NCI-H128 (cell line): ENCODE data around the gene BCL7A.
"Not testable (repeated sequence)": the region's sequence is repeated elsewhere in the genome, so short reads cannot be mapped to it uniquely, and the experiment has no call there.

Experiments
- DNase-seq: peaks from one replicate; lab custom pipeline; 2025; ENCODE audit not compliant: unreplicated experiment; lab: John Stamatoyannopoulos, UW

The BCL7A gene

DNA sequence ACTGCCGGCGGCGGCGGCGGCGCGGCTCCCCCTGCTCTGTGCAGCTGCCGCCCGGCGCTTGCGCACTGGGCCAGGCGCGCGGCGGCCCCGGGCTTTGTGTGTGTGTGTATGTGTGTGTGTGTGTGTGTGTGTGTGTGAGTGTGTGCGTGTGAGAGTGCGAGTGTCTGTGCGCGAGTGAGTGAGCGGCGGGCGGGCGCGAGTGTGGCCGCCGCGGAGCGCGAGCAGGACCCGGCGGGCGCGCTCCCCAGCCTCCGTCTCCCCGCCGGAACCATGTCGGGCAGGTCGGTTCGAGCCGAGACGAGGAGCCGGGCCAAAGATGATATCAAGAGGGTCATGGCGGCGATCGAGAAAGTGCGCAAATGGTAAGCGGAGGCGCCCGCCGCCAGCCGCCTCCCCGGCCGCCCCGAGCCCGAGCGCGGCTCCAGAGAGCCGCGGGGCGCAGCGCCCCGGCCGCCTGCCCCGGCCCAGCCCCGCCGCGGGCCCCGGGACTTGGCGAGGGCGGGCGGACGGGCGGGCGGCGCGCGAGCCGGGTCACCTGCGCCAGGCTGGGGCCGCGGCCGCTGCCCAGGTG, at the start of gene BCL7A:
BCL7A (plus strand) TSS at position 63 of the 571 bp plus-strand sequence; CDS start at position 271, 208 bp downstream.
- peak; percentile 30 for DNase-seq

DNA sequence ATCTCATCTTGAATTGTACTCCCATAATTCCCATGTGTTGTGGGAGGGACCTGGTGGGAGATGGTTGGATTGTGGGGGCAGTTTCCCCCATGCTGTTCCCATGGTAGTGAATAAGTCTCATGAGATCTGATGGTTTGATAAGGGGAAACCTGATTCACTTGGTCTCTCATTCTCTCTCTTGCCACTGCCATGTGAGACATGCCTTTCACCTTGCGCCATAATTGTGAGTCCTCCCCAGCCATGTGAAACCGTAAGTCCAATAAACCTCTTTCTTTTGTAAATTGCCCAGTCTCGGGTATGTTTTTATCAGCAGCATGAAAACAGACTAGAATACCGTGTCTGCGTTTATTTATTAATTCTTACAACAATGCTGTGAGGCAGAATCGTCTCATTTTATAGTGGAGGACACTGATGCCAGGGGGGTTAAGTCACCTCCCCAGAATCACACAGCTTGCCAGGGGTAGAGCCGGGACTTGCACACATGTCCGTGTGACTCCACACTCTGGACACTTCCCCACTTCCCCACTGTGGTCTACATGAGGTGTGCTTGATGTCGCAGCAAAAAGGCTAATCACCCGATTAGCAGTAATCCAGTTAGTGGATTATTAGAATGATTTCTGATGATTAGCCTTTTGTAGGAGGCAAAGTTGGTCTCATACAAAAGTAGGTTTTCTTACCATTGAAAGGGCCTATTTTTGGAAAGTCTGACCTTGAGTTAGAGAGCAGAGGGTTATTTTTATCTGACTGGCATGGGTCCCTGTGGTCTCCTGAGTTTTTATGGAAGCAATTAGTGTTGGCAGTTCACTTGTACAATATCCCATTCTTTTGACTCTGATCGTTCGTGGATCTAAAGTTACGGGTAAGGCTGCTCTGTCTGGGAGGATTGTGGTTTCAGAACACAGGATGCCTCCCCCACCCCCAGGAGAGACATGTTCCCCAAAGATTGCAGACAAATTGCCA, 47.4 kb upstream of the BCL7A start:
- DNase-seq, result no peak

DNA sequence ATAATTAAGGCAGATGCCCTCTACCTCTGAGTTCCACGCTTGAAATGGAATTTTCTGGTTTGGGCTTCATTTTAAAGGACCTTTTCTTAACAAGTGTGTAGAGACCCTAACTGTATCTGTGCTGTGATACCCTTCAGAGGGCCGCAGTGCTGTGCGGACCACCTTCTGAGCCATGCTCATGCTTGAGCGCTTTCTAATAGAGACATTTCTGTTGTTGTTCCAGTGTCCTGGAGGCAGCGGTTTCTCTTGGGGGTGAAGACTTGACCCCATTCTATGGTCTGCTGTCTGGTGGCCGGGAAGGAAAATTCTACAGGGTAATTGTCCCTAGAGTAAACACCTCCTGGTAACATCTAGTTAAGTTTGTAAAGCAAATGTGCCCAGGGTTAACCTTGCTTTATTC, 46.7 kb upstream of the BCL7A start:
- no peak for DNase-seq

DNA sequence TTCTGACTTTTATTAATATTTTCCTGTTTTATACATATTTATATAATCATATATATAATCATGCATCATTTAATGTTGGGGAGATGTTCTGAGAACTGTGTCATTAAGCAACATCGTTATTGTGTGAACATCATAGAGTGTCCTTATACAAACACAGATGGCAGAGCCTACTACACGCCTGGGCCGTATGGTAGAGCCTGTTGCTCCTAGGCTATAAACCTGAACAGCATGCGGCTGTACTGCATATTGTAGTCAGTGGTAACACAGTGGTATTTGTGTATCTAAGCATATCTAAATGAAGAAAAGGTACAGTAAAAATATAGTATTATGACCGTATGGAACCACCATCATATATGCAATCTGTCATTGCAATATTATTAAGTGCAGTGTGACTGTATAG, 44.7 kb upstream of the BCL7A start:
- DNase-seq, result no peak

DNA sequence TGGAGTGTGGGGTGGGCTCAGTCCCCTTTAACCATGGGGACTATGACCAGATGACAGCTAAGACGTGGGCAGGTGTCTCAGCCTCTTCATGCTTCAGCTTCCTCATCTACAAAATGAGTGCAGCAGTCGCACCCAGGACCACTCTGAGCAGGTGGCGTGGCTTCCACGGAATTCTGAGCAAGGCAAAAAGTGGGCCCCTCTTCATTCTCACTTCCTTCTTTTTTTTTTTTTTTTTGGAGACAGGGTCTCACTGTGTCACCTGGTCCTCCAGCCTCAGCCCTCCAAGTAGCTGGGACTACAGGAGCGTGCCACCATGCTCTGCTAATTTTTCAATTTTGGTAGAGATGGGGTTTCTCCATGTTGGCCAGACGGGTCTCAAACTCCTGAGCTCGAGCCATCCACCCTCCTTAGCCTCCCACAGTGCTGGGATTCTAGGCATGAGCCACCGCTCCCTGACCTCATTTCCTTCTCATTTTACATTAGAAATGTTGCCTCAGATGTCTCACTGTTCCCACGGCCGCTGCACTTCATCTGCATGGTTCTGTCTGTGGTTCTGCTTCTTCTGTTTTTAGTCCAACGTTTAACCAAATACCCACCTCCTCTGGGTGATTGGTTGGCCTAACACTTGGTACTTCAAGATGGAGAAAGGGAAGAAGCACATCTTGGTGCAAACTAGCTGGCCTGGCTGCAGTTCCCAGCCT, 41.3 kb upstream of the BCL7A start:
- DNase-seq, result no peak

DNA sequence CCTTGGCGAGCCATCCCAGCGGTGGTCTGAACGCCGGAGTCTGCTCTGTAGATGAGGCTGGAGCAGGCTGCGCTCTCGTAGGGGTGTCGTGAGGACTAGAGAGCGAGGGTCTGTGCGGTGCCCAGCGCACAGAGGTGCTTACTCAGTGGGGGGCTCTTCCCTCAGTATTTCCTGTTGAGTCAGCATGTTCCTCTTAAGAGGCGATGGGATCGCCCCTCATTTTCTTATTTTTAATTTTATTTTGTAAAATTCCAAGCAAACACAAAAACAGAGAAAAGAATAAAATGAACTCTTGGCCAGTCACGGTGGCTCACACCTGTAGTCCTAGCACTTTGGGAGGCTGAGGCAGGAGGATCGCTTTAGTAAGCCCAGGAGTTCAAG, 40.8 kb upstream of the BCL7A start:
- no peak for DNase-seq

DNA sequence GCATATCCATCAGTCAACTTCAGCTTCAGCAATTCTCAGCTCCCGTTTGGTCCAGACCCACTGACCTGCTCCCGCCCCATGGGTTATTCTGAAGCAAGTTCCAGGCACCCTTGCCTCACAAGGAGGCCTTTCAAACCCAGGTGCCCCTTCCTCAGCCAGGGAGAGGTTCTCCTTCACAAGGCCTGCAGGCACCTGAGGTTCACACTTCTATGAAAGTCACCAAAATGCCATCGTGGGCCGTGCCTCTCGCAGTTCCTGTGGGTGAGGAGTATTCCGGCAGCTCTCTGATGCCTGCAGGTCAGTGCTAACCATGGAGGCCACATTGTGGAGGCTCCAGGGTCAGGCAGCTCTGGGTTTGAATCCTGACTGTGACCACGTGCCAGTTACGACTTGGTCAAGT, 40.2 kb upstream of the BCL7A start:
- DNase-seq, result no peak

DNA sequence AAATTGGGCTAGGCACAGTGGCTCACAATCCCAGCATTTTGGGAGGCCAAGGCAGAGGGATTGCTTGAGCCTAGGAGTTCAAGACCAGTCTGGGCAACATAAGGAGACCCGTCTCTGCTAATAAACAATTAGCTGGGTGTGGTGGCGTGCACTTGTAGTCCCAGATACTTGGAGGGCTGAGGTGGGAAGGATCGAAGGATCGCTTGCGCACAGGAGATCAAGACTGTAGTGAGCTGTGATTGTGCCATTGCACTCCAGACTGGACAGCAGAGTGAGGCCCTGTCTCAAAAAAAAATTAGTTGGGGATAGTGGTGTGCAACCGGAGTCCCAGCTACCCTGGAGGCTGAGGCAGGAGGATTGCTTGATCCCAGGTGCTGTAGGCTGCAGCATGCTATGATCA, 38.7 kb upstream of the BCL7A start:
- DNase-seq, result no peak

DNA sequence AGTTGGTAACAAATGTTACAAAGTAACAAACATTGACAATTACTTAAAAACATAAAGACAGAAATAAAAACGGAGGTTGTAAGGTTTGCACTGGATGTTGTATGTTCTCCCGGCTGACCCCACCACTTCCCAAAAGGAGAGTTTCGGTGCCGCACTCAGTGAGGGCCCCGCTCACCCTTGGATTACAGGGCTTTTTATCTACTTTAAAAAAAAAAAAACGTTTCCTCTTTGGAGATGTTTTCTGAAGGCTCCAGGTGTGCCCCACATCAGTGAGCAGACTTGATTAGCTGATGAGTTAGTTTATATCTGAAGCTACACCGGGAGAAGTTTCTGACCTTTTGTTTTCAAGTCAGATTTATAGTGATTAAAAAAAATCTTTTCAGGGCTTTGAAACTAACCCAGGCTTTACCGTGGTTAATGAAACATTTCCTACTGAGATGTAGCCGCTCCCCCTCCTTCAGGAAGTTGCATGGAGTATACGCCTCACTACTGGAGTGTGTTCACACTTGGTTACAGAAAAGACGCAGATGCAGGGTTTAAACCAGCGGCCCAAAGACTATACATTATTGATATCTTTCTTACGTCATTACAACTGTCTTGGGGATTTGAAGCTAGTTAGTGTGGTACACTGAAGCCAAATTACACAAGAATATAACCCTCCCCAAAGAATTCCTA, 38.0 kb upstream of the BCL7A start:
- no peak for DNase-seq

DNA sequence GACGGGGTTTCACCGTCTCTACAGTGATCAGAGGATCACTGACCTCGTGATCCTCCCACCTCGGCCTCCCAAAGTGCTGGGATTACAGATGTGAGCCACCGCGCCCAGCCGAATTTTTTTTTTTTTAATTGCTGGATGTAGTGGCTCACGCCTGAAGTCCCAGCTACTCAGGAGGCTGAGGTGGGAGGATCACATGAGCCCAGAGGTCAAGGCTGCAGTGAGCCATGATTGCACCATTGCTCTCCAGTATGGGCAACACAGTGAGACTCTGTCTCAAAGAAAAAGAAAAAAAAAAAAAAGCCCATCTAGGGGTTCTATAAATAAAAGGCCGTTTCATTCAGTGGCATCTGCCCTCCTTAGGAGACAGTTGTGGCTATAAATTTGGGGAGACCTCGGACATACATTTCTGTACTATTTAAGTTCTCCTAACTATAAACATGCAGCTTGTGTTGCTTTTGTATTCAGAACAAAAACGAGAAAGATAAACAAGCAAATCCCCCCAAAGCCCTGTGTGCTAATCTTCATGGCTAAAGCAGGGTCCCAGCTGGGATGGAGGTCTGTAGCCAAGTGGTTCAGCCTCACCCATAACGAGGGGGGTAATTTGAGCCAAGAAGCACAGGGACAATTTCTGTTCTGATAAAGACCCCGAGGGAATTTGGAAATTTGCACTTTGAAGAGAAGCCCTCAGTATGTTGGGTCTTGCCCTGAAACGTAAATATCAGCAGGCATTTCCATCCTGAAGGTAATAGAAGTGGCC, 35.0 kb upstream of the BCL7A start:
- no peak for DNase-seq

DNA sequence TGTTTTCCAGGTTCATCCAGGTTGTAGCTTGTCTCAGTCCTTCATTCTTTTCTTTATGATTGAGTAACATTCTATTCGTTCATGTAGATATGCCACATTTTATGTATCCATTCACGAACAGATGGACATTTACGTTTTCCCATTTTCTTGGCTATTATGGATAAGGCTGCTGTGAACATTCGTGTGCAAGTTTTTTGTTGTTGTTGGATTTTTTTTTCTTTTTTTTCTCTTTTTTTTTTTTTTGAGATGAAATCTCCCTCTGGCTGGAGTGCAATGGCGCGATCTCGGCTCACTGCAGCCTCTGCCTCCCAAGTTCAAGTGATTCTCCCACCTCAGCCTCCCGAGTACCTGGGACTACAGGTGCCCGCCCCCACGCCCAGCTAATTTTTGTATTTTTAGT, 33.2 kb upstream of the BCL7A start:
- not testable (repeated sequence) for DNase-seq

DNA sequence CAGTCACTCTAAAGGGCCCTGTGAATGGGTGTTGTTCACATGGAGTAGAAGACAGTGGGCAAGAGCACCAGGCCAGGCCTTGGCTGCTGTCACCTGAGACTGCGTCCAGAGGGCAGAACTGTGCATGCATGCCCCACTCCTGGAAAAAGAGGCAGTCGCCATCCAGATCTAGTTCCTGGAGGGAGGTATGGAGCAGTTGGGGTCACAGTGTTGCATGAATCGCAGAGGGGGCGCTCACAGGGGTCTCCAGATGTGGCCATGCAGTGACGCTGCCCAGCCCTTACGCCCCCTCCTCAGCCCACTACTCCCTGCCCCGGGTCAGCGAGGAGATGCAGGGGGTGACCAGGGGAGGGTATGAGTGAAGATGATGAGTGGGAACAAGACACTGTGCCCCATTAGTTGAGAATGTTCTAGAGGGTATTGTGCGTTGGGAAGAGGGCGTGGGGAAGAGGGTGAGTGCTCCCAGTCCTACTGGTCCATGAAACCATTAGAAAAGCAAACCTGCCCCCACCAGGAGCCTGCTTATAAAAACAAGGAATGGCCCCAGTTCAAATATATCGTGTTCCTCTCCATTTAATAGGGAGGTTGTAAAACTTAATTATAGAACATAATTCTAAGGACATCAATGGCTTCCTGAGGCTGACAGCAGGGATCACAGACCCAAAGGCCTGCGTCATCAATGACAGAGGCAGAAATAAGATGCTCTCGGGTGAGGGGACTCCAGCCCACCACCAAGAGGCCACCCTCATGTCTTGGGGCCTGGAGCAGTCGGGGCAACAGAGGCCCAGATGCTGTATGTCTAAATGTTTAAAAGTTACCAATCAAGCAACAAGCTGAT, 32.2 kb upstream of the BCL7A start:
- DNase-seq, result no peak

DNA sequence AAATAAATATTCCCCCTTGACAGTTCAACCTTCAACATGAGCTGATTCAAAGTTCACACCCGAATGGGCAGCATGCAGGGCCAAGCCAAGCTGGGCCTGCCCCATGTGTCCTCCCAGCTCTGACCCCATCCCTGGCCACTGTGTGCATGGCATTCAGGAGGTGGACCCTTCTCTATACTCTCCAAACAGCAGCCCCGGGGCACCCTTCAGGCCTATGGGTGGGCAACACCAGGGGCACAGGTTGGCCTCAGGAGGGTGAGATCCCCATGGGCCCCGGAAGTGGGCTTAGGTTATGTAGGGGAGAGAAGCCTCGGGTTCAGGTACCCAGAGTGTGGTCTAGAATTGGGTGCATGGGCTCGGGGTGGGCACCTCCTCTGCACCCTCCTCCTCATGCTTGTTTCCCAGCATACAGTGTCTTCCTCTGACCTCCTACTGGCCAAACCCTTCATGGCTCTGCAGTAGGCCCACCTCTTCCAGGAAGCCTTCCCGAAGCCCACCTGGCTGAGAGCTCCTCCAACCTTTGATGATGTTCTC, 31.5 kb upstream of the BCL7A start:
- no peak for DNase-seq

DNA sequence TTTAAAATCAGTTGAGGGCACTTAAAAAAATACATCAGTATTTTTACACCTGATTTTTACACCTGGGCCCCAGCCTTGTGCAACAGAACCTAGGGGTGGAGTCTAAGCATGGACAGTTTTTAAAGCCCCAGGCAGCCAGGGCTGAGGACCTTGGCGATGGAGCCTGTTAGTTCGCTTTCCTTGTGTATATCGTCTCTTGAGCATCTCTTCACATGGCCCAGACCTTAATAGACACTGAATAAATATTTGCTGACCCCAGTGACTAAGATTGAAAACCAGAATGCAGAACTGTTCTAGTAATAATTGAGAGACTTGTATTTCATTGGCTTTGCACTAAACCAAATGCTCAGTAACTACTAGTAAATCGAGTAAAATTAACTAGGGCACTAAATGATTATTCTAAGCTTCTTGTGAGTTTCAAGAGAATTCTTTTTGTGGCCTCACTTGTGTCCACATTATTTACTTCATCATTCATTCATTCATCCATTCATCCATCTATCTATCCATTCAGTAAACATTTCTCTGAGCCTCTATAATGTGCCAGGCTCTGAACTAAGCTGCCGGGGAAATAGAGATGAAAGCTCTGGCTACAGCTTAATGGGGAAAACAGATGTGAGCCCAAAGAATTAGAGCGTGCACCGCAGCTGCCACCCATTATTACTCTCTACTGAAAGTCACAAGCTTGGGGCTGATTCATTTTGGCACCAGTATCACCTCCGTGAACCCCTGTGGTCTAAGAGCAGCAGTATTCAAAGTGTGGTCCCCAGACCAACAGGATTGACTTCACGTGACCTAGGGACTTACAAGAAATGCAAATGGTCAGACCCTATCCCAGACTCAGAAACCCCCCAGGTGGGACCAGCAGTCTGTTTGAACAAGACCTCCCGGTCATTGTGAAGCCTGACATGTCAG, 30.7 kb upstream of the BCL7A start:
- no peak for DNase-seq

DNA sequence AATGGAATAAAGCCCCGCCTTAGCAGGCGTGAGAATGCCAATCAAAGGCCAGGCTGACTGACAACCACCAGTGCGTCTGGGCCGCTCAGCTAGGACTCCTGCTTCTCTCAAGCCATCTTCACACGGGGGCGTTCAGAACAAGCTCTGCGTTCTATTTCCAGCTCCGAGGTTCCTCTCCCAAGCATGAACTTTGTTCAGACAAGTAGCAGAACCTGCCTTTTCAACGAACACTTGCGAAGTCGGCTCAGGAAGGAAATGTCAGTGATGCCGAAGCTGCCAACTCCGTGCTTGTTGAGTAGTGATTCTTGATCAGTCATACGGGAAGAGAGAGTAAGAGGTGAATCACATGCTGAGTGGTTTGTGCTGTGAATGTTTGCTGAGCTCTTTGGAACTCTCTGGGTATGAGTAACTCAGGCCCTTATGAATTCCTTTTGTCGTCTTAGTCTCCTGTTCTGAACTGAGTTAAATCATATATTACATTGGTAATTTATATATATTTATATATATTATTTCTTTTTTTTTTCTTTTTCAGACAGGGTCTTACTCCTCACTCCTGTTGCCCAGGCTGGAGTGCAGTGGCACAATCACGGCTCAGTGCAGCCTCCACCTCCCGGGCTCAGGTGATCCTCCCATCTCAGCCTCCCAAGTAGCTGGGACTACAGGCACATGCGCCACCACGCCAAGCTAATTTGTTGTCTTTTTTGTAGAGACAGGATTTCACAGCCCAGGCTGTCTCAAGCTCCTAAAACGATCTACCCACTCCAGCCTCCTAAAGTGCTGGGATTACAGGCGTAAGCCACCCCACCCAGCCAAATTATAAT, 29.4 kb upstream of the BCL7A start:
- no peak for DNase-seq

DNA sequence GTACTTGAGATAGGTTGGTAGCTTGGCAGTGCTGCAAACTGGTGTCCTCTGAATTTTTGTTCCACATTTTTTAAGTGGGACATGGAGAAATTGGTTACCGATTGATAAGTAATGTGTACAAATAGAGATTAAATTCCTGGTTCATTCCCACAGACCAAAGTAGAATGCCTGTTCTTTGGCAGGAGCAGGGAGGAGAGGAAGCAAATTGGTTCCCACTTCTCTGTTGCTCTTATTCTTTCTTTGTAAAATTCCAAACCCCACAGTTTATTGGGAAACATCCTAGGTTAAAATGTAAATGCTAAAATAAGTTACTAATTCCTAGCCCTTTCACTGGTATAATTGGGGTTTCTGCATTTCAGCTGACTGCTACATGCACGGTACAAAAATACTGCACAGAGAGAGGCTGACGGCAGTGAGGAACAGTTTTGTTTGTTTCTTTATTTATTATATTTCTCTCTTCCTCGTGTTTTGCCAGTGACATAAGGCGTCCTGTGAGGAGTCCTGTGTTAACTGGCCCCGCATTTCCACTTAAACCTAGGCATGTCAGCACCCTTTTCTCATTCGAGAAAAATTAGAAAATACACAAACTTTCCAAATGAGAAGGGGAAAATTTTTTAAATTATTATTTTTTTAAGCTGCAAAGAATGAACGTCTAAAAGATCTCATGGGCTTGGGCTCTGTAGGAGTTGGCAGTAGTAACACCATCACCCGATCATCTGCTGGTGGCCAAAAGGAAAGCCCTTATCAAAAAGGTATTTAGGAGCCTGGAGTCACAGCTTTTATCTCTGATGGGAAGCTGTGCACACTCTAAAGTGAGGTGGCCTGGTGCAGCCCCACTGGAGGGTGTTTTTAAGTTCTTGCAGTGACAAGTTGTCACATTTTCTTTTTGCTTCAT, 25.4 kb upstream of the BCL7A start:
- DNase-seq, result no peak
